HPDE6-E6E7 (cell line): ENCODE measurements around the gene UPF3A.
A peak's percentile ranks its signal among the peaks of the same experiment; 100 is the strongest.
"Not testable (repeated sequence)": the region's sequence is repeated elsewhere in the genome, so short reads cannot be mapped to it uniquely, and the experiment has no call there.

ENCODE experiments used
- DNase-seq: peaks from one replicate; pipeline ENCODE4 v3.0.0; 2011; ENCODE audit warnings: missing footprints; ENCODE audit errors: extremely low spot score

UPF3A gene

GRCh38 chr13:114264313-114264712 lies 17.1 kb upstream of the UPF3A start:
- DNase-seq: not testable (repeated sequence)

GRCh38 chr13:114264886-114265611 lies 16.4 kb upstream of the UPF3A start:
- DNase-seq: no peak

- DNase-seq: no peak
Measured at GRCh38 chr13:114266241-114266640, 15.2 kb upstream of the UPF3A start.

- DNase-seq: no peak
Measured at GRCh38 chr13:114268344-114269280, 12.8 kb upstream of the UPF3A start.

- DNase-seq: no peak
Measured at GRCh38 chr13:114269281-114269770, 12.1 kb upstream of the UPF3A start.

GRCh38 chr13:114272977-114273376 lies 8.4 kb upstream of the UPF3A start:
- DNase-seq: no peak

- no peak for DNase-seq
Measured at GRCh38 chr13:114275304-114275703, 6.1 kb upstream of the UPF3A start.

GRCh38 chr13:114279146-114279545 lies 2.3 kb upstream of the UPF3A start:
- no peak for DNase-seq

- DNase-seq: no peak
Measured at GRCh38 chr13:114279758-114280355, 1.5 kb upstream of the UPF3A start.

- peak; percentile 48 for DNase-seq
Measured at GRCh38 chr13:114282041-114282670, 755 bp downstream of the UPF3A start.

- no peak for DNase-seq
Measured at GRCh38 chr13:114283576-114283975, 2.2 kb downstream of the UPF3A start.

GRCh38 chr13:114284680-114285079 lies 3.3 kb downstream of the UPF3A start:
- DNase-seq: no peak

- DNase-seq: peak; percentile 31
Measured at GRCh38 chr13:114285166-114285808, 3.9 kb downstream of the UPF3A start.

GRCh38 chr13:114286808-114287207 lies 5.4 kb downstream of the UPF3A start:
- no peak for DNase-seq

- DNase-seq: no peak
Measured at GRCh38 chr13:114288157-114288591, 6.8 kb downstream of the UPF3A start.

- no peak for DNase-seq
Measured at GRCh38 chr13:114296448-114296847, 15.0 kb downstream of the UPF3A start.

GRCh38 chr13:114296902-114297301 lies 15.5 kb downstream of the UPF3A start:
- DNase-seq: no peak

GRCh38 chr13:114298866-114299265 lies 17.5 kb downstream of the UPF3A start:
- DNase-seq: no peak

- DNase-seq: no peak
Measured at GRCh38 chr13:114299604-114300305, 18.4 kb downstream of the UPF3A start.

GRCh38 chr13:114303700-114304327 lies 22.4 kb downstream of the UPF3A start:
- DNase-seq: no peak
